Mucosa of rectum (tissue), 2 donors: ENCODE measurements around the gene NBAS.
"Not testable (repeated sequence)": the region's sequence is repeated elsewhere in the genome, so short reads cannot be mapped to it uniquely, and the experiment has no call there.

Experiments
- H3K27ac ChIP-seq, 2 donors: one replicate each; pipeline ENCODE4 v1.7.0; 2013; ENCODE audit warnings: inconsistent platforms in 2 of 2, low read depth in 2 of 2, low read length in 2 of 2
- H3K27me3 ChIP-seq, 2 donors: one replicate each; pipeline ENCODE4 v1.7.0; 2013; ENCODE audit warnings: low read length in 2 of 2; ENCODE audit not compliant: control insufficient read depth in 2 of 2, insufficient read depth in 2 of 2
- H3K36me3 ChIP-seq, 2 donors: one replicate each; pipeline ENCODE4 v1.7.0; 2013; ENCODE audit warnings: low read length in 2 of 2; ENCODE audit not compliant: control insufficient read depth in 2 of 2, insufficient read depth in 2 of 2
- H3K4me1 ChIP-seq, 2 donors: one replicate each; pipeline ENCODE4 v1.7.0; 2013; ENCODE audit warnings: low read length in 2 of 2, mild to moderate bottlenecking in 1 of 2; ENCODE audit not compliant: control insufficient read depth in 2 of 2, insufficient read depth in 2 of 2
- H3K4me3 ChIP-seq, 2 donors: one replicate each; pipeline ENCODE4 v1.7.0; 2013; ENCODE audit warnings: low read length in 2 of 2
- H3K9ac ChIP-seq, 2 donors: one replicate each; pipeline ENCODE4 v1.7.0; 2013; ENCODE audit warnings: low read length in 2 of 2, low read depth in 1 of 2, mild to moderate bottlenecking in 1 of 2
- H3K9me3 ChIP-seq, 2 donors: one replicate each; pipeline ENCODE4 v1.7.0; 2013; ENCODE audit warnings: low read length in 2 of 2; ENCODE audit not compliant: control insufficient read depth in 2 of 2
- donor health status: healthy.
- donor health status: Normal muscosa, but diverticular disease.

Gene NBAS

GRCh38 chr2:15331787-15332186, 229.3 kb downstream of the NBAS start:
- Histone ChIP-seq H3K4me3 (no peak overlapping the region), H3K27me3 (no peaks in the 10 kb centered on the region), H3K36me3 (peaks cover 10 to 21% of the 10 kb centered on the region in 2 donors), H3K4me1 (no peaks in the 10 kb centered on the region), H3K27ac (no peak overlapping the region), H3K9ac (no peak overlapping the region), H3K9me3 (no peaks in the 10 kb centered on the region)

DNA sequence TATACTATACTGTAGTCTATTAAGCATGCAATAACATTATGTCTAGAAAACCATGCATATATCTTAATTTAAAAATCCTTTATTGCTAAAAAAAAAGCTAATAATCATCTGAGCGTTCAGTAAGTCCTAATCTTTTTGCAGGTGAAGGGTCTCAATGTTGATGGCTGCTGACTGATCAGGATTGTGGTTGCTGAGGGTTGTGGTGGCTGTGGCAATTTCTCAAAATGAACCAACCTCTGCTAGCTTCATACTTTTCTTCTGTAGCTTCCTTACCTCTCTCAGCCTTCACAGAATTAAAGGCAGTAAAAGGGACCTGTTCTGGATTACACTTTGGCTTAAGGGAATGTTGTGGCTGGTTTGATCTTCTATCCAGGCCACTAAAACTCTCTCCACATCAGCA, 235.8 kb downstream of the NBAS start:
- peaks cover 10 to 18% of the 10 kb centered on the region in 2 donors for H3K36me3 ChIP-seq

GRCh38 chr2:15323227-15323626, 237.9 kb downstream of the NBAS start:
- H3K36me3 ChIP-seq: peaks cover 2 to 4% of the 10 kb centered on the region in 2 donors

More for the DNA sequence above, 235.8 kb downstream of the NBAS start:
- Histone ChIP-seq H3K9me3 (no peaks in the 10 kb centered on the region), H3K27ac (no peak overlapping the region), H3K9ac (no peak overlapping the region), H3K27me3 (no peaks in the 10 kb centered on the region), H3K4me3 (no peak overlapping the region), H3K4me1 (no peaks in the 10 kb centered on the region)

DNA sequence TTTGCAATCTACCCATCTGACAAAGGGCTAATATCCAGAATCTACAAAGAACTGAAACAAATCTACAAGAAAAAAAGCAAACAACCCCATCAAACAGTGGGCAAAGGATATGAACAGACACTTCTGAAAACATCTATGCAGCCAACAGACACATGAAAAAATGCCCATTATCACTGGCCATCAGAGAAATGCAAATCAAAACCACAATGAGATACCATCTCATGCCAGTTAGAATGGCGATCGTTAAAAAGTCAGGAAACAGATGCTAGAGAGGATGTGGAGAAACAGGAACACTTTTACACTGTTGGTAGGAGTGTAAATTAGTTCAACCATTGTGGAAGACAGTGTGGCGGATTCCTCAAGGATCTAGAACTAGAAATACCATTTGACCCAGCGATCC, 239.7 kb downstream of the NBAS start:
- H3K36me3 ChIP-seq, H3K9ac ChIP-seq, H3K27ac ChIP-seq, H3K4me1 ChIP-seq, H3K27me3 ChIP-seq, H3K9me3 ChIP-seq, H3K4me3 ChIP-seq: not testable (repeated sequence)

More at GRCh38 chr2:15323227-15323626, 237.9 kb downstream of the NBAS start:
- Histone ChIP-seq H3K4me3 (no peak overlapping the region), H3K27ac (no peak overlapping the region), H3K9ac (no peak overlapping the region), H3K27me3 (no peaks in the 10 kb centered on the region), H3K9me3 (no peaks in the 10 kb centered on the region), H3K4me1 (no peaks in the 10 kb centered on the region)

- no peak overlapping the region for H3K4me3 ChIP-seq
- H3K27me3 ChIP-seq: no peaks in the 10 kb centered on the region
- H3K9ac ChIP-seq: no peak overlapping the region
- no peak overlapping the region for H3K27ac ChIP-seq
- H3K4me1 ChIP-seq: no peaks in the 10 kb centered on the region
- H3K36me3 ChIP-seq: no peaks in the 10 kb centered on the region
- H3K9me3 ChIP-seq: no peaks in the 10 kb centered on the region
Measured at GRCh38 chr2:15316370-15316814, 244.7 kb downstream of the NBAS start.

- Histone ChIP-seq H3K9me3 (no peaks in the 10 kb centered on the region), H3K4me1 (no peaks in the 10 kb centered on the region), H3K9ac (no peak overlapping the region), H3K36me3 (no peaks in the 10 kb centered on the region), H3K27me3 (no peaks in the 10 kb centered on the region), H3K4me3 (no peak overlapping the region), H3K27ac (no peak overlapping the region)
Measured at GRCh38 chr2:15315411-15315810, 245.7 kb downstream of the NBAS start.

GRCh38 chr2:15313657-15314056, 247.5 kb downstream of the NBAS start:
- H3K27me3 ChIP-seq: no peaks in the 10 kb centered on the region
- no peak overlapping the region for H3K4me3 ChIP-seq
- no peak overlapping the region for H3K9ac ChIP-seq
- no peaks in the 10 kb centered on the region for H3K36me3 ChIP-seq
- no peaks in the 10 kb centered on the region for H3K4me1 ChIP-seq
- H3K9me3 ChIP-seq: no peaks in the 10 kb centered on the region
- no peak overlapping the region for H3K27ac ChIP-seq

- Histone ChIP-seq H3K27me3 (no peaks in the 10 kb centered on the region), H3K27ac (no peak overlapping the region), H3K9ac (no peak overlapping the region), H3K4me3 (no peak overlapping the region), H3K4me1 (no peaks in the 10 kb centered on the region), H3K9me3 (no peaks in the 10 kb centered on the region), H3K36me3 (peaks cover 7 to 8% of the 10 kb centered on the region in 2 donors)
Measured at GRCh38 chr2:15311926-15312325, 249.2 kb downstream of the NBAS start.

GRCh38 chr2:15311201-15311907, 249.8 kb downstream of the NBAS start:
- peaks cover 10% of the 10 kb centered on the region in 2 donors for H3K36me3 ChIP-seq
- no peaks in the 10 kb centered on the region for H3K4me1 ChIP-seq
- H3K4me3 ChIP-seq: no peak overlapping the region
- H3K9ac ChIP-seq: no peak overlapping the region
- H3K27ac ChIP-seq: no peak overlapping the region
- no peaks in the 10 kb centered on the region for H3K9me3 ChIP-seq
- H3K27me3 ChIP-seq: no peaks in the 10 kb centered on the region

DNA sequence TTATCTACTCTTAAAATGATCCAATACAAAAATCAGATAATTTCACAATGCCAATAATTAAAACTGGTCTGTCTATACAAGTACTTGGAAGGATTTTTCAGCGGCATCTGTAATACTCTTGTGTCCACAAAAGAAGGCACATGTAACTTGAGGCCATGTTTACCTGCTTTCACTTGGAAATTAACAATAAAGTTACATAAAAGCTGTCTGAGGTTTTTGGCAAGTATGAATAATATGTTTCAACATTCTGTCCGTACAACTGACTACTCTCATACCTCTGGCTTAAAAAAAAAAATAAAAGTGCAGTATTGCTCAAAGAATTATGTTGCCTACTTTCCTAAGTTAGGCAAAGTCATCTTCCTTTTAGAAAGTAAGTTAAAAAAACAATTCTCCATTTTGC, 253.6 kb downstream of the NBAS start:
- Histone ChIP-seq H3K4me3 (no peak overlapping the region), H3K27me3 (no peaks in the 10 kb centered on the region), H3K27ac (no peak overlapping the region), H3K9ac (no peak overlapping the region), H3K36me3 (peaks cover 10% of the 10 kb centered on the region in 2 donors), H3K4me1 (no peaks in the 10 kb centered on the region), H3K9me3 (no peaks in the 10 kb centered on the region)
